Keratinocyte (primary cell): Measurements from ENCODE around the gene HDGFL1. TPM values are rescaled to one million over a fixed set of nuclear protein-coding genes. Genes with fewer than 3 reads are reported as not detected.
A peak's percentile ranks its signal among the peaks of the same experiment; 100 is the strongest.

Experiments used
- DNase-seq: peaks from one replicate; pipeline ENCODE4 v3.0.0-alpha.2; 2011; ENCODE audit warnings: low read depth, missing footprints, low spot score
- FAIRE-seq: peaks from 2 replicates; lab custom pipeline; 2011; peaks lifted over from hg19 to GRCh38; lab: Jason Lieb, UNC
- H2AFZ ChIP-seq: 2 replicates; pipeline ENCODE4 v1.6.0; 2012; ENCODE audit warnings: low read length, control low read depth, inconsistent platforms; ENCODE audit not compliant: control insufficient read depth
- H3K27ac ChIP-seq: 2 replicates; pipeline ENCODE4 v1.5.1; 2011; ENCODE audit warnings: low read length; ENCODE audit not compliant: control insufficient read depth, insufficient read depth
- H3K27me3 ChIP-seq: 3 replicates; pipeline ENCODE4 v1.6.0; 2011; ENCODE audit warnings: low read length; ENCODE audit not compliant: control insufficient read depth, insufficient read depth; ENCODE audit errors: extremely low read depth
- H3K36me3 ChIP-seq, 2 experiments: 2 replicates in 1 of 2; 3 replicates in 1 of 2; pipeline ENCODE4 v1.5.1; 2011; ENCODE audit warnings: low read length in 2 of 2, mild to moderate bottlenecking in 1 of 2; ENCODE audit not compliant: control insufficient read depth in 2 of 2, insufficient read depth in 2 of 2; ENCODE audit errors: extremely low read depth in 1 of 2
- H3K4me1 ChIP-seq: 3 replicates; pipeline ENCODE4 v1.5.1; 2011; ENCODE audit warnings: low read length; ENCODE audit not compliant: control insufficient read depth, insufficient read depth; ENCODE audit errors: extremely low read depth
- H3K4me2 ChIP-seq: 3 replicates; pipeline ENCODE4 v1.6.0; 2011; ENCODE audit warnings: low read depth, low read length; ENCODE audit not compliant: control insufficient read depth, insufficient read depth; ENCODE audit errors: extremely low read depth
- H3K4me3 ChIP-seq, 3 experiments: fragments of 200-600 bp in 1 of 3; sonication (generic) in 1 of 3; 2 replicates in 2 of 3; 3 replicates in 1 of 3; pipeline ENCODE4 v1.5.1; 2011 to 2016; ENCODE audit warnings: low read length in 3 of 3, mild to moderate bottlenecking in 3 of 3, control low read depth in 2 of 3, inconsistent platforms in 1 of 3, low read depth in 1 of 3, mixed read lengths in 1 of 3, mixed run types in 1 of 3, moderate library complexity in 1 of 3; ENCODE audit not compliant: control insufficient read depth in 2 of 3, insufficient read depth in 2 of 3; ENCODE audit errors: extremely low read depth in 1 of 3
- H3K79me2 ChIP-seq: 2 replicates; pipeline ENCODE4 v1.6.0; 2012; ENCODE audit warnings: low read length; ENCODE audit not compliant: control insufficient read depth, insufficient read depth
- H3K9ac ChIP-seq: 3 replicates; pipeline ENCODE4 v1.6.0; 2011; ENCODE audit warnings: low read length; ENCODE audit not compliant: control insufficient read depth, insufficient read depth; ENCODE audit errors: extremely low read depth
- H3K9me1 ChIP-seq: 3 replicates; pipeline ENCODE4 v1.6.0; 2011; ENCODE audit warnings: low read length; ENCODE audit not compliant: control insufficient read depth, insufficient read depth; ENCODE audit errors: extremely low read depth
- H3K9me3 ChIP-seq: 2 replicates; pipeline ENCODE4 v1.5.1; 2012; ENCODE audit warnings: low read depth, low read length; ENCODE audit not compliant: control insufficient read depth
- H4K20me1 ChIP-seq: 3 replicates; pipeline ENCODE4 v1.6.0; 2011; ENCODE audit warnings: low read length; ENCODE audit not compliant: control insufficient read depth, insufficient read depth; ENCODE audit errors: extremely low read depth
- CTCF ChIP-seq, 3 experiments: IDR thresholded peaks in 1 of 3; conservative IDR thresholded peaks in 1 of 3; optimal IDR thresholded peaks in 1 of 3; 2 replicates in 2 of 3; 3 replicates in 1 of 3; pipeline versions ENCODE3 to v1.5.1; 2011; ENCODE audit warnings: low read length in 3 of 3, mild to moderate bottlenecking in 3 of 3, moderate library complexity in 2 of 3, control low read depth in 1 of 3, inconsistent platforms in 1 of 3; ENCODE audit not compliant: insufficient read depth in 2 of 3; ENCODE audit errors: extremely low read depth in 1 of 3
- EZH2 ChIP-seq: IDR thresholded peaks from one replicate; pipeline ENCODE4 v1.6.1; 2012; ENCODE audit warnings: inconsistent platforms, mild to moderate bottlenecking, low read length, moderate library complexity
- dilution Hi-C: fragments of 300-500 bp; cut with MboI; formaldehyde crosslinking; loops from one replicate; pipeline ENCODE4 v1.7.0; 2020; ENCODE audit warnings: low sequenced_read_pairs; ENCODE audit not compliant: extremely low pct_ligation_motif_present
- polyA plus RNA-seq, 5 experiments: library from polyadenylated mRNA; depleted of rRNA in 3 of 5; stranded (reverse) in 3 of 5; stranded (forward) in 1 of 5; unstranded in 1 of 5; fragments of >200 nt; gene quantifications; 1 replicate in 1 of 5; 2 replicates in 3 of 5; 3 replicates in 1 of 5; pipeline versions ENCODE4 v1.2.1 to v1.2.3, GENCODE V29; 2011 to 2012; ENCODE audit warnings: missing spikeins in 2 of 5, low read depth in 1 of 5, low replicate concordance in 1 of 5

Gene HDGFL1
- polyA plus RNA-seq, 1 donor (not counting 4 experiments of a cell fraction or from before 2014, with no cell fraction given), result not detected

DNA sequence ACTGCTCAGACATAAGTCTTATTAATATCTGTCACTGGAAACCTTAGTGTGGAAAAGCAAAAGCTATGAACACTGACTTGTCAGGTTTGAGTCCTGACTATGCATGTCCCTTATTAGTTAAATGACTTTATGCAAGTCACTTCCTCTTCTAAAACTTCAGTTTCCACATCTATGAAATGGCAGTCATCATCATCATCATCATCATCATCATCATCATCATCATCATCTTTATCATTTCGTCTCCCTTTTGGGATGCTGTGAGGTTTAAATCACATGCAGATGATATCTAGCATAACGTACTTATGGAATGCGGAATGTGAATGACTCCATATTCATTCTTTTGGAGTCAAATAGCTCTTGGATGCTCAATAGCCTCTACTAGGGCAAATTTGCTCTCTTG lies 24.5 kb downstream of the HDGFL1 start:
- Histone ChIP-seq H3K4me2 (no peak overlapping the region), H3K27ac (no peak overlapping the region), H4K20me1 (no peaks in the 10 kb centered on the region), H3K9me1 (no peaks in the 10 kb centered on the region), H3K9me3 (no peaks in the 10 kb centered on the region), H3K36me3 (no peaks in the 10 kb centered on the region), H3K4me1 (peaks cover 7% of the 10 kb centered on the region), H2AFZ (no peak overlapping the region), H3K4me3 (no peak overlapping the region), H3K79me2 (no peaks in the 10 kb centered on the region), H3K27me3 (no peaks in the 10 kb centered on the region), H3K9ac (no peak overlapping the region)
- no peak for FAIRE-seq
- no peak for DNase-seq
- dilution Hi-C loops, result no loop called here
- TF ChIP-seq CTCF (optimal IDR thresholded peaks at IDR 0.05 in 1 of 3, IDR thresholded peaks at IDR 0.05 in 1 of 3, conservative IDR thresholded peaks at IDR 0.05 in 1 of 3; ENCODE audit: extremely low read depth in 1 of 3, insufficient read depth in 2 of 3, low read length in 3 of 3) (no peak), EZH2 (no peak)

GRCh38 chr6:22596011-22596410 lies 26.6 kb downstream of the HDGFL1 start:
- Histone ChIP-seq H2AFZ (no peak overlapping the region), H3K9me1 (no peaks in the 10 kb centered on the region), H3K4me1 (peaks cover 7% of the 10 kb centered on the region), H3K4me2 (no peak overlapping the region), H3K27ac (no peak overlapping the region), H3K9me3 (no peaks in the 10 kb centered on the region), H3K4me3 (no peak overlapping the region), H4K20me1 (no peaks in the 10 kb centered on the region), H3K9ac (no peak overlapping the region), H3K27me3 (no peaks in the 10 kb centered on the region), H3K36me3 (no peaks in the 10 kb centered on the region), H3K79me2 (no peaks in the 10 kb centered on the region)
- DNase-seq, result peak; percentile 2
- no peak for TF ChIP-seq CTCF (optimal IDR thresholded peaks at IDR 0.05 in 1 of 3, IDR thresholded peaks at IDR 0.05 in 1 of 3, conservative IDR thresholded peaks at IDR 0.05 in 1 of 3; ENCODE audit: extremely low read depth in 1 of 3, insufficient read depth in 2 of 3, low read length in 3 of 3)
- no peak for TF ChIP-seq EZH2
- dilution Hi-C loops, result no loop called here
- FAIRE-seq, result peak; percentile 73
